OCI-LY1 (cell line): Measurements from ENCODE around the gene GPR15.

Experiments used
- H2AFZ ChIP-seq: fragments of 200-600 bp; sonication (generic), shearing (Covaris generic); 2 replicates; pipeline ENCODE4 v1.6.0; 2014; ENCODE audit warnings: antibody characterized with exemption, mild to moderate bottlenecking, low read length
- H3F3A ChIP-seq: fragments of 200-600 bp; sonication (generic), shearing (Covaris generic); 2 replicates; pipeline ENCODE4 v1.6.0; 2014; ENCODE audit warnings: mild to moderate bottlenecking, antibody characterized with exemption, low read length, moderate library complexity; ENCODE audit not compliant: insufficient read depth
- H3K27ac ChIP-seq: fragments of 200-600 bp; sonication (generic); 2 replicates; pipeline ENCODE4 v1.5.1; 2014; ENCODE audit warnings: low read length, mixed run types, mild to moderate bottlenecking, low read depth; ENCODE audit not compliant: poor library complexity, severe bottlenecking
- H3K27me3 ChIP-seq: fragments of 200-600 bp; sonication (generic); 2 replicates; pipeline ENCODE4 v1.6.0; 2014; ENCODE audit warnings: antibody characterized with exemption, mild to moderate bottlenecking, low read length, moderate library complexity; ENCODE audit not compliant: insufficient read depth
- H3K36me3 ChIP-seq: fragments of 200-600 bp; sonication (generic); 2 replicates; pipeline ENCODE4 v1.6.1; 2014; ENCODE audit warnings: mild to moderate bottlenecking, antibody characterized with exemption, low read length, moderate library complexity, mixed read lengths; ENCODE audit not compliant: insufficient read depth
- H3K4me1 ChIP-seq: fragments of 200-600 bp; sonication (generic); 2 replicates; pipeline ENCODE4 v1.5.1; 2014; ENCODE audit warnings: mild to moderate bottlenecking, low read length, moderate library complexity; ENCODE audit not compliant: insufficient read depth, severe bottlenecking
- H3K4me2 ChIP-seq: fragments of 200-600 bp; sonication (generic), shearing (Covaris generic); 2 replicates; pipeline ENCODE4 v1.6.1; 2014; ENCODE audit warnings: low read length
- H3K4me3 ChIP-seq: fragments of 200-600 bp; sonication (generic); 2 replicates; pipeline ENCODE4 v1.5.1; 2014; ENCODE audit warnings: low read length, low read depth, mild to moderate bottlenecking, mixed read lengths; ENCODE audit not compliant: poor library complexity, severe bottlenecking
- H3K79me2 ChIP-seq: fragments of 200-600 bp; shearing (Covaris generic); 2 replicates; pipeline ENCODE4 v1.6.1; 2016; ENCODE audit warnings: mixed run types, low read length, mixed read lengths; ENCODE audit not compliant: insufficient read depth
- H3K9ac ChIP-seq: fragments of 200-600 bp; sonication (generic), shearing (Covaris generic); 2 replicates; pipeline ENCODE4 v1.6.1; 2014; ENCODE audit warnings: mild to moderate bottlenecking, low read length, mixed read lengths
- H3K9me2 ChIP-seq: fragments of 200-600 bp; sonication (generic), shearing (Covaris generic); 2 replicates; pipeline ENCODE4 v1.6.1; 2014; ENCODE audit warnings: low read depth, mild to moderate bottlenecking, low read length, mixed read lengths
- H3K9me3 ChIP-seq: fragments of 200-600 bp; shearing (Covaris generic); 2 replicates; pipeline ENCODE4 v1.6.1; 2014; ENCODE audit warnings: low read length, mixed read lengths
- H4K20me1 ChIP-seq: fragments of 200-600 bp; sonication (generic), shearing (Covaris generic); 2 replicates; pipeline ENCODE4 v1.6.0; 2016; ENCODE audit warnings: mild to moderate bottlenecking, low read length; ENCODE audit not compliant: insufficient read depth
- CTCF ChIP-seq: fragments of 200-600 bp; sonication (generic), shearing (Covaris generic); IDR thresholded peaks from 2 replicates; pipeline ENCODE4 v1.5.1; 2017; ENCODE audit warnings: mild to moderate bottlenecking, antibody characterized with exemption, low read length, moderate library complexity, mixed read lengths
- EZH2 ChIP-seq: fragments of 200-600 bp; sonication (generic), shearing (Covaris generic); IDR thresholded peaks from 2 replicates; pipeline ENCODE4 v1.8.0; 2017; ENCODE audit warnings: borderline replicate concordance, mixed run types, mild to moderate bottlenecking, antibody characterized with exemption, low read length, moderate library complexity, mixed read lengths

Gene GPR15

GRCh38 chr3:98501863-98502576, 29.8 kb upstream of the GPR15 start:
- Histone ChIP-seq H3K4me1 (no peaks in the 10 kb centered on the region), H2AFZ (no peak overlapping the region), H4K20me1 (no peaks in the 10 kb centered on the region), H3K79me2 (no peaks in the 10 kb centered on the region), H3K9me3 (no peaks in the 10 kb centered on the region), H3K27me3 (no peaks in the 10 kb centered on the region), H3K9ac (no peak overlapping the region), H3K9me2 (no peaks in the 10 kb centered on the region), H3F3A (no peaks in the 10 kb centered on the region), H3K4me3 (no peak overlapping the region), H3K27ac (no peak overlapping the region), H3K4me2 (no peak overlapping the region), H3K36me3 (no peaks in the 10 kb centered on the region)
- TF ChIP-seq CTCF (no peak), EZH2 (no peak)

- no peaks in the 10 kb centered on the region for H3K4me1 ChIP-seq
- H3K9me2 ChIP-seq: no peaks in the 10 kb centered on the region
These were observed 27.2 kb upstream of the GPR15 start for GRCh38 chr3:98504539-98504938.

GRCh38 chr3:98508582-98508981, 23.2 kb upstream of the GPR15 start:
- no peaks in the 10 kb centered on the region for H3F3A ChIP-seq
- no peak overlapping the region for H2AFZ ChIP-seq
- H3K27me3 ChIP-seq: no peaks in the 10 kb centered on the region
- H3K4me3 ChIP-seq: no peak overlapping the region
- H3K27ac ChIP-seq: no peak overlapping the region
- H3K9ac ChIP-seq: no peak overlapping the region
- H3K79me2 ChIP-seq: no peaks in the 10 kb centered on the region
- no peaks in the 10 kb centered on the region for H3K4me1 ChIP-seq
- no peaks in the 10 kb centered on the region for H3K9me2 ChIP-seq
- no peak for TF ChIP-seq EZH2
- no peak for TF ChIP-seq CTCF
- H3K9me3 ChIP-seq: no peaks in the 10 kb centered on the region
- H3K36me3 ChIP-seq: no peaks in the 10 kb centered on the region
- H4K20me1 ChIP-seq: no peaks in the 10 kb centered on the region
- H3K4me2 ChIP-seq: no peak overlapping the region

More at GRCh38 chr3:98504539-98504938, 27.2 kb upstream of the GPR15 start:
- no peaks in the 10 kb centered on the region for H3K9me3 ChIP-seq
- H4K20me1 ChIP-seq: no peaks in the 10 kb centered on the region
- TF ChIP-seq CTCF: no peak
- no peak for TF ChIP-seq EZH2
- no peak overlapping the region for H3K4me3 ChIP-seq
- H3K27ac ChIP-seq: no peak overlapping the region
- H2AFZ ChIP-seq: no peak overlapping the region
- H3K79me2 ChIP-seq: no peaks in the 10 kb centered on the region
- H3K4me2 ChIP-seq: no peak overlapping the region
- H3K27me3 ChIP-seq: no peaks in the 10 kb centered on the region
- H3K9ac ChIP-seq: no peak overlapping the region
- no peaks in the 10 kb centered on the region for H3K36me3 ChIP-seq
- H3F3A ChIP-seq: no peaks in the 10 kb centered on the region
